OCI-LY1 (cell line): ENCODE data around the gene PTHLH.

Experiments used
- H2AFZ ChIP-seq: fragments of 200-600 bp; sonication (generic), shearing (Covaris generic); 2 replicates; pipeline ENCODE4 v1.6.0; 2014; ENCODE audit warnings: antibody characterized with exemption, mild to moderate bottlenecking, low read length
- H3F3A ChIP-seq: fragments of 200-600 bp; sonication (generic), shearing (Covaris generic); 2 replicates; pipeline ENCODE4 v1.6.0; 2014; ENCODE audit warnings: mild to moderate bottlenecking, antibody characterized with exemption, low read length, moderate library complexity; ENCODE audit not compliant: insufficient read depth
- H3K27ac ChIP-seq: fragments of 200-600 bp; sonication (generic); 2 replicates; pipeline ENCODE4 v1.5.1; 2014; ENCODE audit warnings: low read length, mixed run types, mild to moderate bottlenecking, low read depth; ENCODE audit not compliant: poor library complexity, severe bottlenecking
- H3K27me3 ChIP-seq: fragments of 200-600 bp; sonication (generic); 2 replicates; pipeline ENCODE4 v1.6.0; 2014; ENCODE audit warnings: antibody characterized with exemption, mild to moderate bottlenecking, low read length, moderate library complexity; ENCODE audit not compliant: insufficient read depth
- H3K36me3 ChIP-seq: fragments of 200-600 bp; sonication (generic); 2 replicates; pipeline ENCODE4 v1.6.1; 2014; ENCODE audit warnings: mild to moderate bottlenecking, antibody characterized with exemption, low read length, moderate library complexity, mixed read lengths; ENCODE audit not compliant: insufficient read depth
- H3K4me1 ChIP-seq: fragments of 200-600 bp; sonication (generic); 2 replicates; pipeline ENCODE4 v1.5.1; 2014; ENCODE audit warnings: mild to moderate bottlenecking, low read length, moderate library complexity; ENCODE audit not compliant: insufficient read depth, severe bottlenecking
- H3K4me2 ChIP-seq: fragments of 200-600 bp; sonication (generic), shearing (Covaris generic); 2 replicates; pipeline ENCODE4 v1.6.1; 2014; ENCODE audit warnings: low read length
- H3K4me3 ChIP-seq: fragments of 200-600 bp; sonication (generic); 2 replicates; pipeline ENCODE4 v1.5.1; 2014; ENCODE audit warnings: low read length, low read depth, mild to moderate bottlenecking, mixed read lengths; ENCODE audit not compliant: poor library complexity, severe bottlenecking
- H3K79me2 ChIP-seq: fragments of 200-600 bp; shearing (Covaris generic); 2 replicates; pipeline ENCODE4 v1.6.1; 2016; ENCODE audit warnings: mixed run types, low read length, mixed read lengths; ENCODE audit not compliant: insufficient read depth
- H3K9ac ChIP-seq: fragments of 200-600 bp; sonication (generic), shearing (Covaris generic); 2 replicates; pipeline ENCODE4 v1.6.1; 2014; ENCODE audit warnings: mild to moderate bottlenecking, low read length, mixed read lengths
- H3K9me2 ChIP-seq: fragments of 200-600 bp; sonication (generic), shearing (Covaris generic); 2 replicates; pipeline ENCODE4 v1.6.1; 2014; ENCODE audit warnings: low read depth, mild to moderate bottlenecking, low read length, mixed read lengths
- H3K9me3 ChIP-seq: fragments of 200-600 bp; shearing (Covaris generic); 2 replicates; pipeline ENCODE4 v1.6.1; 2014; ENCODE audit warnings: low read length, mixed read lengths
- H4K20me1 ChIP-seq: fragments of 200-600 bp; sonication (generic), shearing (Covaris generic); 2 replicates; pipeline ENCODE4 v1.6.0; 2016; ENCODE audit warnings: mild to moderate bottlenecking, low read length; ENCODE audit not compliant: insufficient read depth
- CTCF ChIP-seq: fragments of 200-600 bp; sonication (generic), shearing (Covaris generic); IDR thresholded peaks from 2 replicates; pipeline ENCODE4 v1.5.1; 2017; ENCODE audit warnings: mild to moderate bottlenecking, antibody characterized with exemption, low read length, moderate library complexity, mixed read lengths
- EZH2 ChIP-seq: fragments of 200-600 bp; sonication (generic), shearing (Covaris generic); IDR thresholded peaks from 2 replicates; pipeline ENCODE4 v1.8.0; 2017; ENCODE audit warnings: borderline replicate concordance, mixed run types, mild to moderate bottlenecking, antibody characterized with exemption, low read length, moderate library complexity, mixed read lengths

The PTHLH gene

GRCh38 chr12:27972721-27973120 is at the start of gene PTHLH:
PTHLH (minus strand) TSS chr12:27972733; CDS start chr12:27969494, 3,239 bp downstream.
- Histone ChIP-seq H3F3A (no peaks in the 10 kb centered on the region), H3K27ac (no peak within 1 kb of the TSS), H3K4me3 (no peak within 1 kb of the TSS), H4K20me1 (no peaks in the 10 kb centered on the region), H3K4me2 (no peak within 1 kb of the TSS), H2AFZ (no peak within 1 kb of the TSS), H3K79me2 (no peaks in the 10 kb centered on the region), H3K9me3 (no peaks in the 10 kb centered on the region), H3K36me3 (no peaks in the 10 kb centered on the region), H3K4me1 (peaks cover 15% of the 10 kb centered on the region), H3K9ac (no peak within 1 kb of the TSS), H3K27me3 (peaks cover 8% of the 10 kb centered on the region; the same call in 1 of the 2 replicates), H3K9me2 (no peaks in the 10 kb centered on the region)
- TF ChIP-seq EZH2 (no peak), CTCF (no peak)

- no peaks in the 10 kb centered on the region for H3K9me3 ChIP-seq
- H3F3A ChIP-seq: no peaks in the 10 kb centered on the region
- TF ChIP-seq CTCF: no peak
- TF ChIP-seq EZH2: no peak
- no peaks in the 10 kb centered on the region for H3K9me2 ChIP-seq
- no peaks in the 10 kb centered on the region for H3K4me1 ChIP-seq
- no peak overlapping the region for H3K27ac ChIP-seq
- no peak overlapping the region for H3K9ac ChIP-seq
- no peaks in the 10 kb centered on the region for H3K27me3 ChIP-seq
- no peaks in the 10 kb centered on the region for H3K79me2 ChIP-seq
- no peaks in the 10 kb centered on the region for H4K20me1 ChIP-seq
- no peak overlapping the region for H2AFZ ChIP-seq
- H3K36me3 ChIP-seq: no peaks in the 10 kb centered on the region
- no peak overlapping the region for H3K4me3 ChIP-seq
- no peak overlapping the region for H3K4me2 ChIP-seq
These were observed 49.2 kb upstream of the PTHLH start for GRCh38 chr12:28021704-28022103.

GRCh38 chr12:28017873-28018255 is 45.3 kb upstream of the PTHLH start:
- H3K4me3 ChIP-seq: no peak overlapping the region
- no peaks in the 10 kb centered on the region for H3K4me1 ChIP-seq
- H2AFZ ChIP-seq: no peak overlapping the region
- H3K36me3 ChIP-seq: no peaks in the 10 kb centered on the region
- no peak overlapping the region for H3K27ac ChIP-seq
- no peaks in the 10 kb centered on the region for H3K27me3 ChIP-seq
- no peaks in the 10 kb centered on the region for H3K79me2 ChIP-seq
- H3F3A ChIP-seq: no peaks in the 10 kb centered on the region
- no peaks in the 10 kb centered on the region; the same call in 1 of the 2 replicates for H3K9me3 ChIP-seq
- H3K9me2 ChIP-seq: no peaks in the 10 kb centered on the region
- TF ChIP-seq CTCF (no peak), EZH2 (no peak)
- H3K9ac ChIP-seq: no peak overlapping the region
- no peak overlapping the region for H3K4me2 ChIP-seq
- no peaks in the 10 kb centered on the region for H4K20me1 ChIP-seq
